ENCODE measurements around the gene GAB4. TPM values are rescaled to one million over a fixed set of nuclear protein-coding genes. Genes with fewer than 3 reads are reported as not detected.

Gene GAB4
- total and polyA plus RNA-seq, 2 of the 8 experiments (the other 6 are each of a cell fraction or from before 2014, with no cell fraction given), result 0.03 to 0.17 TPM

DNA sequence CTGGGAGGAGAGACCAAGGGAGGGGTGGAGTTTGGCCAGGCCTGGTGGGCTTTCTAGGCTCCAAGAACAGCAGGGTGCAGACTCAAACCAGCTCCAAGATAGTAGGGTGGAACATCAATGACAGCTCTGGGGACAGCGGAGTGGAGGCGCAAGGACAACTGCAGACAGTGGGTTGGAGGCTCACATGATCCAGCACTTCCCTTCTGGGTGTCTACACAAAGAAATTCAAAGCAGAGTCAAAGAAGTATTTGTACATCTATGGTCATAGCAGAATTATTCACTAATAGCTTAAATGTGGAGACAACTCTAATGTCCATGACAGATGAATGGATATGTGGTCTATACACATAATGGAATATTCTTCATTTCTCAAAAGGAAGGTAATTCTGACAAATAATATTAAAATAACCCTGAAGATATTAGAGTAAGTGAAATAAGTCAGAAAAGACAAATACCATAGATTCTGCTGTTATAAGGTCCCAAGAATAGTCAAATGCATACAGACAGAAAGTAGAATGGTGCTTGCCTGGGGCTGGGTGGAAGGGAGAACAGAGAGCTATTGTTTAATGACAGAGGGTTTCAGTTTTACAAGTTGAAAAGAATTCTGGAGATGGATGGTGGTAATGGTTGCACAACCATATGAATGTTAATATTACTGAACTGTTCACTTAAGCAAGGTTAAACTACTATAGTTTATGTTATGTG lies 5.5 kb upstream of the GAB4 start:
- WGBS, 2 experiments (ENCODE audit: extremely low coverage in 1 of 2, insufficient coverage in 1 of 2, insufficient read length in 1 of 2, insufficient replicate concordance in 2 of 2, low coverage in 1 of 2, low lambda C conversion rate in 2 of 2, missing lambda C conversion rate in 1 of 2), result 94% methylated on average over 2 of the region's 2 CpGs; no CpG with 5 or more reads in 1 of the 2 experiments
- Histone ChIP-seq H3K4me3 (ENCODE audit: extremely low read depth in 1 of 4, insufficient read depth in 2 of 4, low read depth in 3 of 4, low read length in 4 of 4) (no peak overlapping the region), H2AFZ (ENCODE audit: low read length) (no peak overlapping the region), H2BK12ac (ENCODE audit: low read depth, low read length) (no peak overlapping the region), H3K36me3 (ENCODE audit: control insufficient read depth in 2 of 4, insufficient read depth in 4 of 4, low read length in 3 of 4) (no peaks in the 10 kb centered on the region), H2BK120ac (replicated peaks; ENCODE audit: low read depth, low read length) (no peak overlapping the region), H3K4me2 (ENCODE audit: insufficient read depth in 1 of 2, low read depth in 2 of 2, low read length in 2 of 2) (no peak overlapping the region), H4K91ac (replicated peaks; ENCODE audit: insufficient read length, low read length) (no peak overlapping the region), H3K56ac (replicated peaks; ENCODE audit: insufficient read length, low read depth, low read length) (no peak overlapping the region), H3K23me2 (ENCODE audit: low read depth, low read length) (no peaks in the 10 kb centered on the region), H4K8ac (ENCODE audit: extremely low read depth, insufficient read depth, low read length) (no peak overlapping the region), H3K27me3 (replicated peaks in 1 of 4; ENCODE audit: control insufficient read depth in 3 of 4, extremely low read depth in 1 of 4, insufficient read depth in 3 of 4, low read length in 3 of 4) (no peaks in the 10 kb centered on the region; a peak in 1 of 7 replicates), H3K14ac (ENCODE audit: insufficient read length) (no peak overlapping the region), H3K18ac (ENCODE audit: extremely low read depth, low read length) (no peak overlapping the region), H2BK20ac (ENCODE audit: low read length) (no peak overlapping the region), H3K79me1 (ENCODE audit: low read depth, low read length) (no peaks in the 10 kb centered on the region), H2BK15ac (ENCODE audit: low read length) (no peak overlapping the region), H2BK5ac (ENCODE audit: low read depth, low read length) (no peak overlapping the region), H2AK5ac (ENCODE audit: low read depth, low read length) (no peak overlapping the region), H4K5ac (ENCODE audit: insufficient read length, low read depth, low read length) (no peak overlapping the region), H3K27ac (ENCODE audit: low read depth, low read length) (no peak overlapping the region), H3K9me3 (ENCODE audit: insufficient read depth in 2 of 2, low read depth in 1 of 2, low read length in 1 of 2) (peaks cover 19 to 36% of the 10 kb centered on the region in 2 experiments), H3K4me1 (replicated peaks in 1 of 4; ENCODE audit: control insufficient read depth in 3 of 4, insufficient read depth in 4 of 4, low read length in 3 of 4) (no peaks in the 10 kb centered on the region), H3K79me2 (ENCODE audit: control insufficient read depth in 1 of 2, insufficient read depth in 2 of 2, low read length in 2 of 2) (no peaks in the 10 kb centered on the region), H3K23ac (ENCODE audit: insufficient read length) (no peak overlapping the region), H3K9ac (replicated peaks in 1 of 4; ENCODE audit: extremely low read depth in 1 of 4, low read depth in 3 of 4, low read length in 3 of 4) (no peak overlapping the region), H4K20me1 (replicated peaks in 1 of 2; ENCODE audit: control insufficient read depth in 1 of 2, insufficient read depth in 2 of 2, low read length in 2 of 2) (no peaks in the 10 kb centered on the region), H3K4ac (replicated peaks; ENCODE audit: insufficient read length, low read depth, low read length) (no peak overlapping the region)
- CTCF ChIA-PET (ENCODE audit: partially characterized antibody), result no interaction called here
- POLR2A ChIA-PET (ENCODE audit: partially characterized antibody), result interaction anchor here (0.5 kb wide), 1 partner anchor 25 kb away, joined by 3 read pairs; no protein-coding TSS in a partner anchor
- no peak for TF ChIP-seq SAP30 (IDR thresholded peaks at IDR 0.05; ENCODE audit: insufficient read depth, insufficient replicate concordance, low read length)
- no peak for FAIRE-seq
- no peak for DNase-seq (ENCODE audit: low read depth in 1 of 2, low spot score in 2 of 2)

Data from H1 (cell line).